ENCODE results near the gene SLC38A6.

GRCh38 chr14:60946773-60947172 is 34.3 kb upstream of the SLC38A6 start:
- TF ChIP-seq CTCF (IDR thresholded peaks at IDR 0.05) (no peak), POLR2AphosphoS5 (IDR thresholded peaks at IDR 0.05) (no peak)
